ENCODE measurements around the gene DCBLD1. TPM values are rescaled to one million over a fixed set of nuclear protein-coding genes. Genes with fewer than 3 reads are reported as not detected.

Gene DCBLD1
- total and polyA plus RNA-seq, 2 donors (not counting 3 experiments of a cell fraction or from before 2014, with no cell fraction given): 30.2 to 44.3 TPM

- intact Hi-C loops (cut with micrococcal nuclease): no loop called here
- FAIRE-seq: peak; percentile 46
- H3K4me3 ChIP-seq (replicated peaks in 1 of 3; ENCODE audit: insufficient read depth in 1 of 3, low read depth in 1 of 3, low read length in 3 of 3): no peak overlapping the region
- CTCF ChIA-PET: interaction anchor here (1.1 to 5.6 kb wide), 24 partner anchors 9 to 381 kb away, joined by 3 to 333 read pairs (median 6); partner anchors contain the start of genes DCBLD1, GOPC and ROS1
- no peaks in the 10 kb centered on the region for H3K9me1 ChIP-seq (replicated peaks; ENCODE audit: control insufficient read depth, extremely low read depth, insufficient read depth, low read length)
- no peak overlapping the region for H3K4me2 ChIP-seq (ENCODE audit: insufficient read depth, low read length)
- no peak overlapping the region for H3K9ac ChIP-seq (replicated peaks; ENCODE audit: extremely low read depth, insufficient read depth, low read length)
- H3K9me3 ChIP-seq (replicated peaks; ENCODE audit: control insufficient read depth, insufficient read depth, low read length): no peaks in the 10 kb centered on the region
- H2AFZ ChIP-seq (ENCODE audit: low read depth, low read length): no peak overlapping the region
- POLR2A ChIA-PET: no interaction called here
- no peaks in the 10 kb centered on the region for H3K79me2 ChIP-seq (ENCODE audit: control insufficient read depth, insufficient read depth, low read length)
- H4K20me1 ChIP-seq (replicated peaks; ENCODE audit: control insufficient read depth, extremely low read depth, insufficient read depth, low read length): no peaks in the 10 kb centered on the region
- H3K4me1 ChIP-seq (ENCODE audit: control insufficient read depth, extremely low read depth, insufficient read depth, low read length): peaks cover 6% of the 10 kb centered on the region
- BruUV-seq (replicated peaks): no TSS peak
- DNase-seq (ENCODE audit: low read depth, low spot score): no peak
- no peak overlapping the region for H3K27ac ChIP-seq (ENCODE audit: insufficient read depth, low read depth, low read length)
- no peaks in the 10 kb centered on the region for H3K36me3 ChIP-seq (ENCODE audit: control insufficient read depth in 2 of 2, extremely low read depth in 1 of 2, insufficient read depth in 2 of 2, low read length in 2 of 2)
- TF ChIP-seq POLR2A (IDR thresholded peaks at IDR 0.05; ENCODE audit: low read depth, low read length) (no peak), MAX (IDR thresholded peaks at IDR 0.05; ENCODE audit: insufficient read depth, insufficient read length) (no peak), POLR2AphosphoS5 (IDR thresholded peaks at IDR 0.05; ENCODE audit: insufficient read depth, low read depth, low read length) (no peak), MYC (IDR thresholded peaks at IDR 0.05; ENCODE audit: low read depth, low read length) (no peak), EZH2 (IDR thresholded peaks at IDR 0.05; ENCODE audit: borderline replicate concordance, low read depth, low read length, severe bottlenecking) (no peak), JUN (IDR thresholded peaks at IDR 0.05; ENCODE audit: borderline replicate concordance, insufficient read depth, insufficient read length, low read depth) (no peak), FOS (IDR thresholded peaks at IDR 0.05; ENCODE audit: borderline replicate concordance, insufficient read depth, low read length) (no peak), GATA2 (IDR thresholded peaks at IDR 0.05; ENCODE audit: insufficient read depth, insufficient read length, low read depth, low read length) (no peak), CTCF (IDR thresholded peaks at IDR 0.05; ENCODE audit: extremely low read depth in 1 of 2, insufficient read depth in 1 of 2, low read depth in 1 of 2, low read length in 2 of 2) (no peak)
- dilution Hi-C loops (cut with MboI; ENCODE audit: extremely low pct_ligation_motif_present, low sequenced_read_pairs): no loop called here
- peaks cover 17 to 36% of the 10 kb centered on the region in 2 experiments for H3K27me3 ChIP-seq (ENCODE audit: control insufficient read depth in 2 of 2, insufficient read depth in 2 of 2, low read length in 2 of 2)
These were observed 33.6 kb upstream of the DCBLD1 start for GRCh38 chr6:117448732-117449485.

Measured in endothelial cell of umbilical vein (primary cell).